HG02571 (cell line): ENCODE results near the gene SAMD5.
"Not testable (repeated sequence)": the region's sequence is repeated elsewhere in the genome, so short reads cannot be mapped to it uniquely, and the experiment has no call there.

Experiments
- ATAC-seq: cut with Tn5 transposase; IDR thresholded peaks from one replicate; pipeline ENCODE4 v1.9.1; 2021; ENCODE audit warnings: mild to moderate bottlenecking, moderate library complexity; ENCODE audit not compliant: unreplicated experiment

Gene SAMD5

GRCh38 chr6:147527197-147527596, 18.7 kb downstream of the SAMD5 start:
- ATAC-seq: no peak

DNA sequence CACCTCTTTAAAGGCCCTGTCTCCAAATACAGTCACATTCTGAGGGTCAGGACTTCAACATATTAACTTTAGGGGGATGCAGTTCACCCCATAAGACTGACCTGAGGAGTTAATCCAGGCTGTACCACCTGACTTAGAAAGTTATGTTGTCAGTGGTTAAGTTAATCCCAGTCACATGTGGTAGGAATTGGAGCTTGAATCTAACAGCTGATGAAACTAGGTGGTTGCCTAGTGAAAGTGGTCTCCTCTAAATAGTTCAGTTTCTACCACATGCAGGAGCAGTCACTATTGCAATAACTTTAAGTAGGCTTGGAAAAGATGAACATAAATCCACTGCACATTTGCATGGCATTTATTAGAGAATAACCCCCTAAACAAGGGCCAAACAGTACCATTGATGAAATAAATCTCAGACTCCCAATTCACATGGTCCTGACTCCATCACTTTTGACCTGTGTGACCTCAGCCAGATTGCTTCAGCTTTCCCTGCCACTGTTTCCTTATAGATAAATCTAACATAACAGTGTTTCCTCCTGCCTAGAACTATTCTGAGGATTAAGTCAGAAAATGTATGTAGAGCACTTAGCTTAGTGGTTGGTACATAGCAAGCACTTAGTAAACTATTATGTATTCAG, 20.1 kb downstream of the SAMD5 start:
- ATAC-seq: no peak

- ATAC-seq: no peak
These were observed 21.9 kb downstream of the SAMD5 start for GRCh38 chr6:147530132-147531060.

DNA sequence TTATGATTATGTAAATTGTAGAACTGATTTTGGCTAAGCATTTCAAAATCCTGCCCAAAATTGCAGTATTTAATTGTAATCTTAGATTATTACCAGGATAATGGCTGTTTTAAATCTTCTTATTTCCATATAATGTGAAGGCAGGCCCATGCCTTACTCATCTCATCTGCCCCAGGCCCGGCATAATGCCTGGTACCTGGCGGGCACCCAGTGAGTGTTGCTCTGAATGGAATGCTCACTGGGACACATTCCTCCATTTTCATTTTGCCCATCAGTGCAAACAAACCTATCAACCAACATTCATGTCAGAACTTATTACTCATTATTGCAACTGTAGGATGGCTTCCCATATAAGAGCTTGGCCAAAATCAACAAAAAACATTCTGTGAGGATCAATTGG, 22.8 kb downstream of the SAMD5 start:
- ATAC-seq: no peak

- no peak for ATAC-seq
These were observed 25.8 kb downstream of the SAMD5 start for GRCh38 chr6:147534116-147534860.

DNA sequence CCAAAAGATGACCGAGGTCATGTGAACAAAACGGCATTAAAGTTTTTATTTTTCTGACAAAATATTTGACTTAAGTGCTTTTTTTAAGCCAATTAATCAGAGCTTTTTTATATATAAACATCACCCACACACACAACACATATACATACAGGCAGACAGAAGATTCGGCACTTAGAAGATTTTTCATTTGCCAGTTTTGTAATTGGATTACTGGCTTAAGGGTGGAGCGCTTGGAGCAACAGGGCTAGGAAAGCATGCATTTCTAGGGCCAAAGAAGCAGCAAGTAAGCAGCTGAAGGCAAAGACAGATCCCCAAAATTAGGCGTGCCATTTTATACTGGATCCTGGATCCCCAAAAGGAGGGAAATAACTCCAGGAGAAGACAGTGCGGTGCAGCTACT, 30.3 kb downstream of the SAMD5 start:
- ATAC-seq: no peak

- ATAC-seq: no peak
These were observed 31.6 kb downstream of the SAMD5 start for GRCh38 chr6:147540075-147540474.

- ATAC-seq: not testable (repeated sequence)
These were observed 33.9 kb downstream of the SAMD5 start for GRCh38 chr6:147542436-147542835.

- no peak for ATAC-seq
These were observed 35.9 kb downstream of the SAMD5 start for GRCh38 chr6:147544420-147544819.

DNA sequence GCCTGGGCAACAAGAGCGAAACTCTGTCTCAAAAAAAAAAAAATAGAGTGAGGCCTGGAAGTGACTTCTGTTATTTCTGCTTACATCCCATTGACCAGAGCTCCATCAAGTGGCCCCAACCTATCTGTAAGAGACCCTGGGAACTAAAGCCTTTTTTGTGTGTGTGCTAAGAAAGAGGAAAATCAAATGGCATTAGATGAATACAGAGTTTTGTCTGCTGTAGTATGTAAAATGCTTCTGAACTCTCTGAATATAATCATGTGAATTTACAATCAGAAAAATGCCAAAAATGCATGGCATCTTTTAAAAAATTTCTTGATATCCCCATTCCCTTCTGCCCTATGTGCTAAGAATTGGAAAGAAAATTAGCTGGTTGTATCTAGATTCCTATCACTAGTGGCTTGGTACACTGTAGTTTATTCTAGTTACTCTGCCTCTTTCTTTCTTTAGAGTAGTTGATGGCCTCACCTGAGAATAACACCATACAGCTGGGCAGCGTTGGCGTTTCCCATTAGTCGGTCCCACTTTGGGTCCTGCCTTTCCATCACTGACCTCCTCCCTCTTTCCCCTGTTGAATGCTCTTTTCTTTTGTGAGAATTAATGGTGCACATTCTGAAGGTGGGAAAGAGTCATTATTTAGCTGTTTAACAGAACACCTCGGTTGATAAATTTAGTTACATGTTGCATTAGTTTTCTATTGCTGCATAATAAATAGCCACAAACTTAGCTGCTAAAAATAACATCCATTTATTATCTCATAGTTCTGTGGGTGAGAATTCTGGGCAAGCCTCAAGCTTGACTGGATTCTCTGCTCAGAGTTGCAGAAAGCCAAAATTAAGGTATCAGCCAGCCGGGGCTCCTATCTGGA, 38.2 kb downstream of the SAMD5 start:
- no peak for ATAC-seq

- no peak for ATAC-seq
These were observed 38.9 kb downstream of the SAMD5 start for GRCh38 chr6:147547369-147547902.

DNA sequence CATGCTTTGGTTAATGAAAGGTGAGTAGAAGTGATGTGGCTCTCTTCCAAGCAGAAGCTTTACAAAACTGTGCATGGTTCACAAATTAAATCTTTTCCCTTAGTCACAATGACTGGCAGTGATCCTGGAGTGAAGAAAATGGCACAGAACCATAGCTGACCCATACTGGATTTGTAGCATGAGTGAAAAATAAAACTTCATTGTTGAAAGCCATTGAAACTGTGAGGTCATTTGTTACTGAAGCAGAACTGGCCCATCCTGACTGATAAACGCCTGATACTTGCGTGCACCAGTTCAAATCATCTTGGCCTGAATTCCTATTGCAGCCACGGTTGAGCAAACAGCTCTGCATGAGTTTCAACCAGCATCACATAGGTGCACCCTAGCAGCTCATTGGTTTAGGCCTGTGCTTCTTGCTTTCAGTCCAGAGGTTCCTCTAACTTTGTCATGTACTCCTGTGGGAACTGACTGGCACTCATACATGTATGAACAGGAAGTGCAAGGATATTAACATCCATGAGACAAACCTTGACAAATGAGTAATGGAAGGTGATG, 40.5 kb downstream of the SAMD5 start:
- ATAC-seq: no peak

GRCh38 chr6:147549531-147549930, 41.0 kb downstream of the SAMD5 start:
- no peak for ATAC-seq

DNA sequence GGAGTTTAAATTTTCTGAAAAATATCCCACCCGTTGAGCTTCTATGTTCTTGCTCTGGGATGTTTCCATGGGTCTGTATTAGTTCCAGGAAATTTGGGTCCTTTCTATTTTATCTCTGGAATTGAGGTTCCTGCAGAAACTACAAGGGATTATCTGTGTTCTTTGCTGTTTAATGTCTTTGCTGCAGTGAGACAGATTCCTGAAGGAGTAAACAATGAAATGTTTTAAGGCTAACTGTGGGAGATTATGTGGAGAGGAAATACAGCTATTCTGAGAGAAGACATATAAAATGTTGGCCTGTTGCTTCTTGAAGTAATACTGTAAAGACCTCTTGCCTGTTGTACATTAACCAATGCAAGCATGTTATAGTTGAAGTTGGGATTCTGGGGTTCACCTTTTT, 43.5 kb downstream of the SAMD5 start:
- ATAC-seq: no peak

DNA sequence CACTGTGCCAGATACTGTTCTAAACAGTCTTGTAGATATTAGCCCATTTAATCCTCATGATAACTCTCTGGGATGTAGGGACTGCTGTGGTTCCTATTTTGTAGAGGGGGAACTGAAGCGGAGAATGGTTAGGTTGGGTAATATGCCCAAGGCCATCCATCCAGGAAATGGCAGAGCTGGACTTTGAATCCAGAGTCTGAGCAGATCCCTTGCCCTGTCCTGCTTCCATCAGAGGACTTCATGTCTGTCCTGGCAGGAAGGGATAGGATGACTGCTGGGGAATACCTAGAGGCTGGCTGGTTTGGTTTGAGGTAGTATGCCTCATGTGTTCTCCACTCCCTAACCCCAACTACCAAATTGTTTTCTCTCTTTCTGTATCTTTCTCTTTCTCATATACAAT, 44.6 kb downstream of the SAMD5 start:
- ATAC-seq: no peak

DNA sequence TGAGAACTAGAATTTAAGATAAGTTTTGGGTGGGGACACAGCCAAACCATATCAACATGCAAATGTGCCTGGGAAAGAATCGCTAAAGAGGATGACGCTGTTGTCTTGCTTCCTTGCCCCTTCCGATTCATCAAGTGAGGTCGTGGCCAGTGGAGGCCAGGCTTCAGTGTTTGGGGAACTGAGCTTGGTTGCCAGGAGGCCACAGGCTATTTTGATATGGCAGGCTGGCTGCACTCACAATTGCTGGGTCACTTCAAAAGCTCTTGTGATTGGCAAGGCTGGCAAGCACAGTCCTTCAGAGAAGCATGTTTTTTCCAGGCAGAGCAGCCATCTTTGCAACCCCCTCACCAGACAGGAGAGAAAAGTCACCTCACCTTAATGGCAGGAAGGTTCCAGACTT, 45.8 kb downstream of the SAMD5 start:
- ATAC-seq: no peak

- ATAC-seq: no peak
These were observed 50.5 kb downstream of the SAMD5 start for GRCh38 chr6:147559006-147559405.

DNA sequence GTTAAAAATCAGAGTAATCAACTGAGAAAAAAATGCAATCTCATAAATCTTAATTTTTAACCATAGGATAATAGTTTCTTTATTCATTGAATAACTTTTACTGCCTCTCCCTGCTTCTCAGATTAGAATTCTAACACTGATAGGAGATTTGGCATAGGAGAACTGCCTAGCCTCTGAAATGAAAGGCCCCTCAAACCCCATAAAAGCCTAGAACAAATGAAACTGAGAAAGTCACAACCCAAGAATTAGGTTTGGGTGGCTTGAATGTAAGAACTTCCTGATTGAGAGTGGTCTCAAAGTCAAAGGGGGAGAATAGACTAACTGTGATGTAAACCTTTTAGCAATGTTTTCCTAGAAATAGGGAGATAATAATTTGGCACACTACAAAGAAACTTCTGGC, 52.2 kb downstream of the SAMD5 start:
- ATAC-seq: no peak

- no peak for ATAC-seq
These were observed 53.2 kb downstream of the SAMD5 start for GRCh38 chr6:147561726-147562125.

- no peak for ATAC-seq
These were observed 55.0 kb downstream of the SAMD5 start for GRCh38 chr6:147563472-147563871.
